H1 (cell line): Measurements from ENCODE around the gene NPC2. TPM values are rescaled to one million over a fixed set of nuclear protein-coding genes. Genes with fewer than 3 reads are reported as not detected.
A peak's percentile ranks its signal among the peaks of the same experiment; 100 is the strongest.

Experiments used
- SP2 ChIP-seq: IDR thresholded peaks from 2 replicates; pipeline ENCODE4 v1.6.1; 2012; ENCODE audit warnings: mild to moderate bottlenecking, low read length, inconsistent platforms
- polyA plus RNA-seq, 7 experiments: library from polyadenylated mRNA; depleted of rRNA in 3 of 7; stranded (reverse) in 5 of 7; unstranded in 2 of 7; fragments of >200 nt in 5 of 7; fragments of 200-250 nt in 2 of 7; gene quantifications; 1 replicate in 5 of 7; 2 replicates in 1 of 7; 4 replicates in 1 of 7; pipeline versions ENCODE4 v1.2.1 to v1.2.3, GENCODE V29; 2011 to 2013; ENCODE audit warnings: missing spikeins in 2 of 7, mixed read lengths in 2 of 7
- total RNA-seq: library from RNA; stranded (reverse); fragmentation: NEBNext Ultra II Directional; extraction: Animal tissue kit (Norgen Biotek cat#: 25700); gene quantifications from 2 replicates; pipeline ENCODE4 v1.2.1, GENCODE V29; 2021

NPC2 gene
- total and polyA plus RNA-seq, 2 of the 8 experiments (the other 6 are each of a cell fraction or from before 2014, with no cell fraction given), result 178 to 258 TPM

- TF ChIP-seq SP2, result peak; percentile 48
Observed at GRCh38 chr14:74493343-74494261, 497 bp upstream of the NPC2 start, which contains the start of gene ISCA2 (continued).
